Astrocyte (in vitro differentiated cells and primary cell): ENCODE measurements around the gene LRCH4. TPM values are rescaled to one million over a fixed set of nuclear protein-coding genes. Genes with fewer than 3 reads are reported as not detected.

Source experiments
- DNase-seq: peaks from one replicate; pipeline ENCODE4 v3.0.0-alpha.2; 2010; ENCODE audit warnings: low read depth
- FAIRE-seq: peaks from 2 replicates; lab custom pipeline; 2011; peaks lifted over from hg19 to GRCh38; lab: Jason Lieb, UNC
- H2AFZ ChIP-seq: 2 replicates; pipeline ENCODE4 v1.6.0; 2012; ENCODE audit warnings: low read depth, low read length, inconsistent platforms
- H3K27ac ChIP-seq: 2 replicates; pipeline ENCODE4 v1.5.1; 2011; ENCODE audit warnings: low read depth, low read length, inconsistent platforms
- H3K27me3 ChIP-seq: 2 replicates; pipeline ENCODE4 v1.6.0; 2011; ENCODE audit warnings: low read length, inconsistent platforms; ENCODE audit not compliant: insufficient read depth
- H3K36me3 ChIP-seq: 2 replicates; pipeline ENCODE4 v1.5.1; 2011; ENCODE audit warnings: low read length, inconsistent platforms; ENCODE audit not compliant: insufficient read depth
- H3K4me1 ChIP-seq: 2 replicates; pipeline ENCODE4 v1.5.1; 2011; ENCODE audit warnings: low read length, inconsistent platforms; ENCODE audit not compliant: insufficient read depth
- H3K4me2 ChIP-seq: 2 replicates; pipeline ENCODE4 v1.6.0; 2012; ENCODE audit warnings: low read length, inconsistent platforms
- H3K4me3 ChIP-seq: 2 replicates; pipeline ENCODE4 v1.5.1; 2011; ENCODE audit warnings: low read depth, mild to moderate bottlenecking, low read length, inconsistent platforms; ENCODE audit not compliant: insufficient read depth
- H3K79me2 ChIP-seq: 2 replicates; pipeline ENCODE4 v1.6.0; 2012; ENCODE audit warnings: mild to moderate bottlenecking, low read length, inconsistent platforms; ENCODE audit not compliant: insufficient read depth
- H3K9ac ChIP-seq: 2 replicates; pipeline ENCODE4 v1.6.0; 2012; ENCODE audit warnings: mild to moderate bottlenecking, low read length, inconsistent platforms
- H3K9me3 ChIP-seq: 2 replicates; pipeline ENCODE4 v1.5.1; 2012; ENCODE audit warnings: low read depth, mild to moderate bottlenecking, low read length, inconsistent platforms; ENCODE audit not compliant: insufficient read depth
- H4K20me1 ChIP-seq: 2 replicates; pipeline ENCODE4 v1.6.0; 2012; ENCODE audit warnings: low read length, inconsistent platforms; ENCODE audit not compliant: insufficient read depth
- H3K27ac Mint-ChIP-seq: one replicate; pipeline ENCODE4 v1.8.0; 2021; ENCODE audit warnings: mild to moderate bottlenecking, mixed read lengths; ENCODE audit not compliant: unreplicated experiment
- H3K27me3 Mint-ChIP-seq: one replicate; pipeline ENCODE4 v1.8.0; 2021; ENCODE audit warnings: low read depth, mixed read lengths; ENCODE audit not compliant: unreplicated experiment
- H3K36me3 Mint-ChIP-seq: one replicate; pipeline ENCODE4 v1.8.0; 2021; ENCODE audit warnings: low read depth, mixed read lengths; ENCODE audit not compliant: unreplicated experiment
- H3K4me1 Mint-ChIP-seq: one replicate; pipeline ENCODE4 v1.8.0; 2021; ENCODE audit warnings: low read depth, mixed read lengths; ENCODE audit not compliant: unreplicated experiment
- H3K4me3 Mint-ChIP-seq: one replicate; pipeline ENCODE4 v1.8.0; 2021; ENCODE audit warnings: mild to moderate bottlenecking, moderate library complexity, mixed read lengths; ENCODE audit not compliant: unreplicated experiment
- H3K9me3 Mint-ChIP-seq: one replicate; pipeline ENCODE4 v1.8.0; 2021; ENCODE audit warnings: mild to moderate bottlenecking, mixed read lengths; ENCODE audit not compliant: unreplicated experiment
- CTCF ChIP-seq: IDR thresholded peaks from 2 replicates; pipeline ENCODE4 v1.5.1; 2011; ENCODE audit warnings: low read depth, mild to moderate bottlenecking, inconsistent platforms, low read length, moderate library complexity; ENCODE audit not compliant: insufficient read depth
- EZH2 ChIP-seq: IDR thresholded peaks from 2 replicates; pipeline ENCODE4 v1.6.1; 2012; ENCODE audit warnings: mild to moderate bottlenecking, low read length, inconsistent platforms; ENCODE audit not compliant: insufficient read depth
- total RNA-seq: library from RNA; stranded (reverse); gene quantifications from 2 replicates; pipeline ENCODE4 v1.2.1, GENCODE V29; 2021

LRCH4 gene
- total RNA-seq, 1 donor from 2014 or later, result 62.5 TPM

- no peak overlapping the region for H3K4me3 Mint-ChIP-seq
- H3K4me1 Mint-ChIP-seq, result no peaks in the 10 kb centered on the region
- FAIRE-seq (no peak), DNase-seq (no peak)
- peaks cover 2% of the 10 kb centered on the region for H3K27me3 Mint-ChIP-seq
- Histone ChIP-seq H3K79me2 (no peaks in the 10 kb centered on the region), H3K9ac (no peak overlapping the region), H3K27me3 (no peaks in the 10 kb centered on the region), H3K4me3 (no peak overlapping the region), H3K9me3 (no peaks in the 10 kb centered on the region), H3K36me3 (no peaks in the 10 kb centered on the region), H4K20me1 (no peaks in the 10 kb centered on the region), H3K4me2 (no peak overlapping the region), H3K27ac (no peak overlapping the region), H3K4me1 (peaks cover under 1% of the 10 kb centered on the region), H2AFZ (no peak overlapping the region)
- peaks cover 2% of the 10 kb centered on the region for H3K36me3 Mint-ChIP-seq
- no peaks in the 10 kb centered on the region for H3K9me3 Mint-ChIP-seq
- H3K27ac Mint-ChIP-seq, result no peak overlapping the region
- TF ChIP-seq CTCF, result no peak
- no peak for TF ChIP-seq EZH2
Observed at GRCh38 chr7:100562195-100563099, 23.5 kb downstream of the LRCH4 start.

- H3K4me3 ChIP-seq, result no peak overlapping the region
- DNase-seq (no peak), FAIRE-seq (no peak)
- no peak overlapping the region for H3K4me2 ChIP-seq
- H3K27me3 Mint-ChIP-seq, result peaks cover 2% of the 10 kb centered on the region
- no peaks in the 10 kb centered on the region for H3K4me1 Mint-ChIP-seq
- no peaks in the 10 kb centered on the region for H3K4me1 ChIP-seq
- H3K36me3 ChIP-seq, result no peaks in the 10 kb centered on the region
- no peak overlapping the region for H3K9ac ChIP-seq
- no peaks in the 10 kb centered on the region for H4K20me1 ChIP-seq
- no peak overlapping the region for H3K27ac ChIP-seq
- no peak for TF ChIP-seq EZH2
- TF ChIP-seq CTCF, result no peak
- no peak overlapping the region for H3K4me3 Mint-ChIP-seq
- no peak overlapping the region for H3K27ac Mint-ChIP-seq
- no peak overlapping the region for H2AFZ ChIP-seq
- no peaks in the 10 kb centered on the region for H3K9me3 Mint-ChIP-seq
- H3K79me2 ChIP-seq, result no peaks in the 10 kb centered on the region
- H3K9me3 ChIP-seq, result no peaks in the 10 kb centered on the region
- no peaks in the 10 kb centered on the region for H3K27me3 ChIP-seq
- peaks cover 2% of the 10 kb centered on the region for H3K36me3 Mint-ChIP-seq
Observed at GRCh38 chr7:100561491-100562194, 24.3 kb downstream of the LRCH4 start.
